Measurements from ENCODE around the gene GAB2. TPM values are rescaled to one million over a fixed set of nuclear protein-coding genes. Genes with fewer than 3 reads are reported as not detected.

GAB2 gene
- total RNA-seq, 1 donor from 2014 or later = 65.1 TPM

DNA sequence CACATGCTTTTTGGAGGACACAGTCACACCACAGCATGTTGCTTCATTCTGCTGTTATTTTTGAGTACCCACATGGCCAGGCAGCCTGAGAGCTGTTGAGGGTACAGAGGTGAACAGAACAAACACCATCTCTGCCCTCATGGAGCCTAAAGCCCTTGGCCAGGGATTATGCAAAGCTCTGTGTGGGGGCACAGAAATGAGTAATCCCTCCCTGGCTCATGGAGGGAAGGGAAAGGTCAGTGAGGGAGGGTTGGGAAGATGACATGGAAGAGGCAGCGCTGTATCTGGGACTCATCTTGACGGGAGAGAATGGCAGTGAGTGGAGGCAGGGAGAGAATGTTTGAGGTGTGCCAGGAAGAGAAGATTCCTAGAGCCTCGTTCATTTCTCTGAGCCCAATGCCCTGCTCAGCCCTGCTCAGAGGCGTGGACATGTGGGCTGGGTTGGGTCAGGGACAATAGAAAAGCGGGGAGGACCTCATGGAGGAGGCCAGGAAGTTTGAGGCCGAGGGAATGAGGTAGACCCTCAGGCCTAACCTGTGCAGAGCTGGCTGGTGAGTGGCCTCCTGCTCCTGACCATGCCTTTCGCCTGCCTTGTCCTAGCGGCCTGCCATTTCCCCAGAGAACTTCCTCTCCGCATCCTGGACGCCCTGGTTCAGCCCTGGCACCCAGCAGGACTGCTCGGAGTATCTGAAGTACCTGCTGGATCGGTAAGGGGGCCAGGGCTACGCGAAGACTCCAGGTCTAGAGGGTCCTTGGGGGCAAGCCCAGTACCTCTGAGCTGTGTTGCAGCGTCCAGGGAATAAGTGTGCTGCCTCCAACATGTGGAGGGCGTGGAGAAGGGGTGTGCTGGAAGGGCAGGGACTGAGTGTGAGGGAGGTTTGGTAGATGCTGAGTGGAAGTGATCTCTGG is 209.1 kb downstream of the GAB2 start:
- DNase-seq (ENCODE audit: low spot score) = no peak

GRCh38 chr11:78207532-78208256 is 209.9 kb downstream of the GAB2 start:
- no peak for DNase-seq (ENCODE audit: low spot score)

DNA sequence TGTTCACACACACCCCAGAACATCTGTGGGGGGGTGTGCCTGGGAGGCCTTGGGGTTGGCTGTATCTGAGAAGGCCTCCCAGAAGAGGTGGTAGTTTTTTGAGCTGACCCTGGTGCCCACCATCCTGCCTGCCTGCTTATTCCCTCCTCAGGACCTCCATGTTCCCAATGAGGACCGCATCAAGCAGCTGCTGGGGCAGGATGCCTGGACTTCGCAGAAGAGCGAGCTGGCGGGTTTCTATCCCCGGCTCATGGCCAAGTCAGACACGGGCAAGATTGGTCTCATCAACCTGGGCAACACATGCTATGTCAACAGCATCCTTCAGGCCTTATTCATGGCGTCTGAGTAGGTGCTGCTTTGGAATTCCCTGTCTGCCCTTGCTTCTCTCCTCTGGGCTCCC is 211.9 kb downstream of the GAB2 start:
- no peak for DNase-seq (ENCODE audit: low spot score)

DNA sequence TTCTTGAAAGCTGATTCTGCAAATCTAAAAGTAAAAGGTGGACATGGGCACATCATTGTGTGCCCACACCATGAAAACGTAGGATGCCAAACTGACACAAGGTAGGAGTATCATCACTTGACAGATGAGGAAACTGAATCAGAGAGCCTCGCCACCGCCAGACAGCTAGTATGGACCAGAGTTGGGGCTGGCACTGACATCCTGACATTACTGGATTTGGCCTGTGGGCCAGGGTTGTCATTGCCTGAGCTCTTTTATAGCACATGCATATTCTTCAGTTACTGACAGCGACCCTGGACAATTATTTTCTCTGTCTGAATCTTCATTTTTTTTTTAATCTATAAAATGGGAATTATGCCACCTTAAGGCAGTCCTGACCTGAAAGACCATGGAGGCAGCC is 212.4 kb downstream of the GAB2 start:
- no peak for DNase-seq (ENCODE audit: low spot score)

DNA sequence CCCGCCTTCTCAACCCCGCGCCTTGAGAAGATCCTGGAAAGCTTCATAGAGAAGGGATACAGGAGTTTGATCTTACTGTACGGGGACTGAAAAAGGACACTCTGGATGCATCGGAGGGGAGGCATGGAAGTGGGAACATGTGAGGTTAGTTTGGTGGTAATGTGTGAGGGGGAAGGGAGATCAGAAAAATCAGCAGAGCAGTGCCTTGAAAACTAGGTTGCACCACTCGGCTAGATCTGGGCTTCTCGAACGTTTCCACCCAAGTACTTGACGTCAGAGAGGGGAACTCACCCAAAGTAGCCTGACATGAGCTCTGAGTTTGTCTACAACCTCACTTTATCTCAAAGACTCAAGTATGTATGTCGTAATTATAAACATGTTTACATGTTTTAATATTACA is 214.4 kb downstream of the GAB2 start:
- no peak for DNase-seq (ENCODE audit: low spot score)

GRCh38 chr11:78202733-78203167 is 214.9 kb downstream of the GAB2 start:
- no peak for DNase-seq (ENCODE audit: low spot score)

GRCh38 chr11:78201096-78201818 is 216.4 kb downstream of the GAB2 start:
- no peak for DNase-seq (ENCODE audit: low spot score)

DNA sequence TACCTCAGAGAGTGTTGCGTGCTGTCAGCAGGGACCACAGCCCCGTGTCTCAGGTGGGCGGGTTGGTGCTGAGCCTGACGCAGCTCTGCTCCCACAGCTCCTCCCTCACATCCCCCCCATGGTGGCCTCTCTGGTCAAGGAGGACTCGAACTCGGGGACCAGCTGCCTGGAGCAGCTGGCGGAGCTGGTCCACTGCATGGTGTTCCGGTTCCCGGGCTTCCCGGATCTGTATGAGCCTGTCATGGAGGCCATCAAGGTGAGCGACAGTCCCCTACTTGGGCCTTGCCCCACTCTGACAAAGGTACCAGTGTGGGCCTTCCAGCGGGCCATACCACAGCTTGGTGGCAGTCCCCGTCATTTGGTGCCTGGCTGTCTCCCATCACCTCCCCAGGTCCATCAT is 217.1 kb downstream of the GAB2 start:
- DNase-seq (ENCODE audit: low spot score) = no peak

GRCh38 chr11:78200061-78200460 is 217.6 kb downstream of the GAB2 start:
- DNase-seq (ENCODE audit: low spot score) = no peak

GRCh38 chr11:78199653-78200015 is 218.0 kb downstream of the GAB2 start:
- no peak for DNase-seq (ENCODE audit: low spot score)

GRCh38 chr11:78199015-78199652 is 218.5 kb downstream of the GAB2 start:
- no peak for DNase-seq (ENCODE audit: low spot score)

DNA sequence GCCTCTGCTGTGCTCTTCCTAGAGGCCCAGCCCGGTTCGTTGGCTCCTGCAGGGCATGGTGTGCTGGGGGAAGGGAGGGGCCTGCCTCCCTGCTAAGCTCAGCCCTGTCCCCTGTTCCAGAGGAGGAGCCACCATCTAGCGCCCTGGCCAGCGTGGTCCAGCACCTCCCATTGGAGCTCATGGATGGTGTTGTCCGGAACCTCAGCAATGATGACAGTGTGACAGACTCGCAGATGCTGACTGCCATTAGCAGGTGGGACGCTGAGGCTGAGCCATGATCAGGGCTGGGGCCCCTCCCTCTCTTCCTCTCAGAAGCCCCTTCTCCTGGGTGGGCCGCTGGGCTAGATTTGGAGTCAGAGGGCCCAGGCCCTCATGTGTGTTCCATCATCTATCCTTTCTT is 219.8 kb downstream of the GAB2 start:
- DNase-seq (ENCODE audit: low spot score) = no peak

- DNase-seq (ENCODE audit: low spot score) = no peak
These were observed 220.9 kb downstream of the GAB2 start for GRCh38 chr11:78196661-78197091.

DNA sequence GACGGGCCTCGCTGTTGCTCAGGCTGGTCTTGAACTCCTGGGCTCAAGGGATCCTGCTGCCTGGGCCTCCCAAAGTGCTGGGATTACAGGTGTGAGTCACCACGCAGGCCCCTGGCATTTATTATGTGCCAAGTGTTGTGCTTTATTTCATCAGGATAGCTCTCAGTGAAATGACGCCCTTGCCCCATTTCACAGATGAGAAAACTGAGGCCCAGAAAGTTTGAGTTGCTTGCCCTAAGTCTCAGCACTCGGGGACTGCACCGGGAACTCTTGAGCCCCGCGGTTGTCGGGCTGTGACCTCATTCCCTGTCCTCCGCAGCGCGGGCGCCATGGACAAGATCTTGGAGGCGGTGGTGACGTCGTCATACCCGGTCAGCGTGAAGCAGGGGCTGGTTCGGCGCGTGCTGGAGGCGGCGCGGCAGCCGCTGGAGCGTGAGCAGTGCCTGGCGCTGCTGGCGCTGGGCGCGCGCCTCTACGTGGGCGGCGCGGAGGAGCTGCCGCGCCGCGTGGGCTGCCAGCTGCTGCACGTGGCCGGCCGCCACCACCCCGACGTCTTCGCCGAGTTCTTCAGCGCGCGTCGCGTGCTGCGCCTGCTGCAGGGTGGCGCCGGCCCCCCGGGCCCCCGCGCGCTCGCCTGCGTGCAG is 221.6 kb downstream of the GAB2 start:
- DNase-seq (ENCODE audit: low spot score) = no peak

GRCh38 chr11:78194490-78194889 is 223.1 kb downstream of the GAB2 start:
- no peak for DNase-seq (ENCODE audit: low spot score)

DNA sequence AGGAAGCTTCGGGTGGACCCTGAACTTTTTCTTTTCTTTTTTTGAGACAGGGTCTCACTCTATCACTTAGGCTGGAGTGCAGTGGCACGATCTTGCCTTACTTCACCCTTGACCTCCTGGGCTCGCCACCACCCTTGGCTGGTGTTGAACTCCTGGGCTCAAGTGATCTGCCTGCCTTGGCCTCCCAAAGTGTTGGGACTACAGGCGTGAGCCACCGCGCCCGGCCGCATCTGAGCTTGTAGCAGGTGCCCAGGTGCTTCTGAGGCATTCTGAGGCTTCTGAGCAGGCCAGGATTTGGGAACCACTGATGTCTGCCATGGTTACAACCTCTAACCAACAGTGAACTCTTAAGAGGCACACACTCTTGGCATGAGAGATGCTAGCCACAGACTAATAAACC is 223.8 kb downstream of the GAB2 start:
- no peak for DNase-seq (ENCODE audit: low spot score)

DNA sequence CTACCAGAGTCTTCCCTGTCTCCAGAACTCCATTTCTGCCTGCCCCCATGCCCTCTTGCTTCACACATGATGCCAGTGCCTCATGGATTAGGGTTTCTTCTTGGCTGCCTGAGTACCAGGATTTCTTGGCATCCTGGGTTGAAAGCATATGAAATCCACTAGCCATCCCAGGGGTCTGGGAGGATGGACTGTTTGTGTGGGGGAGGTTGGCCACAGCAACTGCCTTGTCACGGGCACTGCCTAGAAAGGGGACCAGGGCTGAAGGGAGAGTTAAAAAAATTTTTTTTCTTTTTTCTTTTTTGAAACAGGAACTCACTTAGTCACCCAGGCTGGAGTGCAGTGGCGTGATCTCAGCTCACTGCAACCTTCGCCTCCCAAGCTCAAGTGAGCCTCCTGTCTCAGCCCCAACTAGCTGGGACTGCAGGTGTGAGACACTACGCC is 224.7 kb downstream of the GAB2 start:
- no peak for DNase-seq (ENCODE audit: low spot score)

DNA sequence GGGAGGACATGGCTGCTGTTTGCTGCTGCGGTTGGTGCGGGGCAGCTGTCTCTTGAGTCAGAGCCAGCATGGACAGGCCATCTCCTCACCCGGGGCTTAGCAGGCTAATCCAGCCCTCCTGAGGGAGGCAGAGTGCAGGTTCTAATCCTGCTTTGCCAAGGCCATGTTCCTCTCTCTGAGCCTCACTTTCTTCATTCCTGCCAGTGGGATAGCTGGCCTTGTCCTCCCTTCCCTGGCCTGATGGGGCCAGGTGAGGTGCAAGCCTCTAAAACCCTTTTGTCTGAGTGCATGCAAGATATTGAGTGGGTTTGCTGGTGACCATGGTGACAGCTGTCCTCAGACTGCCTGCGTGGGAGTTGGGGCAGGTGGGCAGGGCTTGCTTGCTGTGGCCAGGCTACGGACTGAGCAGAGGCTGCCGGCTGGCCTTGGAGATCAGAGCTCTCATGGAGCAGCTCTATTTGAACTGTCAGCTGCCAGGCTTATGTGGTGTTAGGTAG is 225.3 kb downstream of the GAB2 start:
- no peak for DNase-seq (ENCODE audit: low spot score)

DNA sequence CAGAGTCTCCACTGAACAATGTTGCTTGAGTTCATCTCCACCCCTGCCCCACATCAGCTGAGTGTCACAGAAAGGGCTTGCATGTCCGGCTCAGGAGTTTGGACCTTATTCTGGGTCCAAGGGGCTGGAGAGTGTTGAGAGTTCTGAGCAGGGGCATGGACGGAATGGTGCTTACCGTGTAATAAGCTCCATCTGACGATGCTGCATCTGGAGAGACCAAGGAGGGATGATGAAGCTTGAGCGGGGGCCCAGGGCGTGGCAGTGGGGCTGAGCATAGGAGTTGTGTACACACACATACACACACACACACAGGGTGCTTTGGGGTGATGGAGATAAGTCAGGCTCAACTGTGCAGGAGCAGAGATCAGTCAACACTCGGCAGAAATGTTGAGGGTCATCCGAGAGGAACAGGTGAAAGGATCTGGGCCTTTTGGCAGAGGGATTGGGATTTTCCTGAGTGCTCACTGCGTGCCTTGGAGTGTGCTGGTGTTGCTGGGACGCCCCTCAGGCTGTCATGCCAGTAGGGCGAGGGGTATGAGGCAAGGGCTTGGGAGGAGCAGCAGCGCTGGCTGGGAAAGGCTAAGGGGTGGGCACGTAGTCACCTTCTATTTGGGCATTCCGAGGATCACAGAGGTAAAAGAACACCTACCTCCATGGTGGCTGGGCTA is 226.6 kb downstream of the GAB2 start:
- no peak for DNase-seq (ENCODE audit: low spot score)

- no peak for DNase-seq (ENCODE audit: low spot score)
These were observed 227.2 kb downstream of the GAB2 start for GRCh38 chr11:78190374-78190773.
